Hepatocyte (in vitro differentiated cells): ENCODE data around the gene FAM78A. TPM values are rescaled to one million over a fixed set of nuclear protein-coding genes. Genes with fewer than 3 reads are reported as not detected.

Experiments used
- DNase-seq: peaks from one replicate; pipeline ENCODE4 v3.0.0-alpha.2; 2016; ENCODE audit warnings: low spot score
- H2AFZ ChIP-seq: fragments of 200-600 bp; sonication (generic); 2 replicates; pipeline ENCODE4 v1.6.0; 2016; ENCODE audit warnings: antibody characterized with exemption, mild to moderate bottlenecking
- H3K27ac ChIP-seq: fragments of 200-600 bp; sonication (generic); 2 replicates; pipeline ENCODE4 v1.5.1; 2016; ENCODE audit warnings: mild to moderate bottlenecking
- H3K27me3 ChIP-seq: fragments of 200-600 bp; sonication (generic); 2 replicates; pipeline ENCODE4 v1.6.1; 2016
- H3K36me3 ChIP-seq: fragments of 200-600 bp; sonication (generic); replicated peaks from 2 replicates; pipeline ENCODE4 v1.5.1; 2016; ENCODE audit warnings: low read depth; ENCODE audit not compliant: insufficient read depth
- H3K4me1 ChIP-seq: fragments of 200-600 bp; sonication (generic); 2 replicates; pipeline ENCODE4 v1.5.1; 2016; ENCODE audit warnings: mild to moderate bottlenecking, moderate library complexity; ENCODE audit not compliant: insufficient read depth
- H3K4me2 ChIP-seq: fragments of 200-600 bp; sonication (generic); 2 replicates; pipeline ENCODE4 v1.6.0; 2016
- H3K4me3 ChIP-seq: fragments of 200-600 bp; sonication (generic); 2 replicates; pipeline ENCODE4 v1.5.1; 2016; ENCODE audit warnings: mild to moderate bottlenecking
- H3K79me2 ChIP-seq: fragments of 200-600 bp; sonication (generic); 2 replicates; pipeline ENCODE4 v1.6.0; 2017; ENCODE audit warnings: mild to moderate bottlenecking
- H3K9me2 ChIP-seq: fragments of 200-600 bp; sonication (generic); replicated peaks from 2 replicates; pipeline ENCODE4 v1.6.0; 2017; ENCODE audit warnings: mild to moderate bottlenecking; ENCODE audit not compliant: insufficient read depth
- H3K9me3 ChIP-seq: fragments of 200-600 bp; sonication (generic); 2 replicates; pipeline ENCODE4 v1.5.1; 2016; ENCODE audit warnings: low read depth, mild to moderate bottlenecking
- H4K20me1 ChIP-seq: fragments of 200-600 bp; sonication (generic); 2 replicates; pipeline ENCODE4 v1.6.0; 2016; ENCODE audit warnings: mild to moderate bottlenecking; ENCODE audit not compliant: insufficient read depth, poor library complexity, severe bottlenecking
- EZH2 ChIP-seq: fragments of 200-600 bp; sonication (generic); IDR thresholded peaks from 2 replicates; pipeline ENCODE4 v1.6.1; 2016; ENCODE audit warnings: antibody characterized with exemption, mild to moderate bottlenecking, borderline replicate concordance
- EZH2phosphoT487 ChIP-seq: fragments of 200-600 bp; sonication (generic); IDR thresholded peaks from one replicate; pipeline ENCODE4 v1.6.1; 2018; ENCODE audit warnings: antibody characterized with exemption, mild to moderate bottlenecking, low read depth, moderate library complexity; ENCODE audit not compliant: unreplicated experiment, severe bottlenecking
- WGBS: methylation state at CpG from one replicate; pipeline ENCODE4 v1.1.6; 2016; ENCODE audit warnings: low lambda C conversion rate; ENCODE audit errors: missing lambda C conversion rate; 5-methylcytosine and 5-hydroxymethylcytosine counted together
- polyA plus RNA-seq: library from polyadenylated mRNA; unstranded; fragments of >200 nt; fragmentation: Nextera tagmentation; extraction: Ambion mirVana; gene quantifications from 2 replicates; pipeline ENCODE4 v1.2.1, GENCODE V29; 2016
- total RNA-seq: library from RNA; depleted of rRNA; stranded (reverse); fragments of >200 nt; gene quantifications from 2 replicates; pipeline ENCODE4 v1.2.3, GENCODE V29; 2014
- TF ChIP-seq, protein P1 (sequence below): fragments of 200-600 bp; sonication (generic); IDR thresholded peaks from 2 replicates; pipeline ENCODE4 v1.5.1; 2016; ENCODE audit warnings: antibody characterized with exemption, mild to moderate bottlenecking; ENCODE audit not compliant: poor library complexity

Gene FAM78A
- total and polyA plus RNA-seq, 2 experiments from 2014 or later: 0.27 TPM; not detected in 1

DNA sequence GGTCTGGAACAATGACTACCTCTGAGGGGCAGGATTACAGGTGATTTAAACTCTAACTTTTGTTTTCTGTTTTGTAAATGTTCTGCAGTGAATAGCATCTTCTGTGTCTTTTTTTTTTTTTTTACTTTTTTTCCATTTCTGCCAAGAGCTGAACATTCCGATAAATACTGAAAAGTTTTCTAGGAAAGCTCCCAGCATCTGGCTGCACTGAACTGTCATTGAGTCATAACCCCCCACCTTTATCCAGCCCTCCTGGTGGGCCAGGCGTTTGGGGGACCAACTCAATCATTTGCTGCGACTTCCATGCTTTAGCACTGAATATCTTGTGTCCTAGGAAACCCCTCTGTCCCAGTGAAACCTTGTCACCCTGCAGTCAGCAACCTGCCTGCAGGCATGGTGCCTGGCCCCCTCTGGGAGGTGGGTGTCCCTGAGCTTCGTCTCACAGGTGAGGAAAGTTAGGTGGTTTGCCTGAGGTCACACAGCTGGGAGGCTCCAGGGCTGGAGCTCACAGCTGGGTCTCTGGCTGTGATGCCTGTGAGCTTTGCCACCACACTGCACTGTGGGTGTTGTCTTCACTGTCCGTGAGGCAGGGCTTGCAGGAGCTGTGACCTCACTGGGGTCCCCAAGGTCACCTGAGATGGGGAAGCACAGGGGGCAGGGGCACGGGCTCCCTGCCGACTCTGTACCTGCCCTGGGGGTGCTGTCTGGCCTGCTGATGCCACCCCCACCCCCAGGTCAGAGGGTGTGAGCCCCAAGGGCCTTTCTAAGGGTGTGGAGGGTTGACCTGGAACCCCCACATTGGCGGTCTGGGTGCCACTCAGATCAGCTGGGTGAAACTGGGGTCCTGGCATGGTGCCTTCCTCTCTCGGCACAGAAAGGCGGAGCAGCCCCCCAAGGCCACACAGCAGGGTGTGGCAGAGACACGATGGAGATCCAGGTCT lies 27.3 kb upstream of the FAM78A start:
- Histone ChIP-seq H3K4me3 (no peak overlapping the region), H3K9me3 (no peaks in the 10 kb centered on the region), H3K4me2 (no peak overlapping the region), H3K79me2 (no peaks in the 10 kb centered on the region), H3K27me3 (no peaks in the 10 kb centered on the region), H3K27ac (no peak overlapping the region), H4K20me1 (no peaks in the 10 kb centered on the region), H3K36me3 (no peaks in the 10 kb centered on the region), H3K9me2 (no peaks in the 10 kb centered on the region), H2AFZ (no peak overlapping the region), H3K4me1 (no peaks in the 10 kb centered on the region)
- DNase-seq: no peak
- WGBS: 84% methylated on average over 11 of the region's 11 CpGs
- TF ChIP-seq, protein P1, sequence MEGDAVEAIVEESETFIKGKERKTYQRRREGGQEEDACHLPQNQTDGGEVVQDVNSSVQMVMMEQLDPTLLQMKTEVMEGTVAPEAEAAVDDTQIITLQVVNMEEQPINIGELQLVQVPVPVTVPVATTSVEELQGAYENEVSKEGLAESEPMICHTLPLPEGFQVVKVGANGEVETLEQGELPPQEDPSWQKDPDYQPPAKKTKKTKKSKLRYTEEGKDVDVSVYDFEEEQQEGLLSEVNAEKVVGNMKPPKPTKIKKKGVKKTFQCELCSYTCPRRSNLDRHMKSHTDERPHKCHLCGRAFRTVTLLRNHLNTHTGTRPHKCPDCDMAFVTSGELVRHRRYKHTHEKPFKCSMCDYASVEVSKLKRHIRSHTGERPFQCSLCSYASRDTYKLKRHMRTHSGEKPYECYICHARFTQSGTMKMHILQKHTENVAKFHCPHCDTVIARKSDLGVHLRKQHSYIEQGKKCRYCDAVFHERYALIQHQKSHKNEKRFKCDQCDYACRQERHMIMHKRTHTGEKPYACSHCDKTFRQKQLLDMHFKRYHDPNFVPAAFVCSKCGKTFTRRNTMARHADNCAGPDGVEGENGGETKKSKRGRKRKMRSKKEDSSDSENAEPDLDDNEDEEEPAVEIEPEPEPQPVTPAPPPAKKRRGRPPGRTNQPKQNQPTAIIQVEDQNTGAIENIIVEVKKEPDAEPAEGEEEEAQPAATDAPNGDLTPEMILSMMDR: no peak
- TF ChIP-seq EZH2phosphoT487: no peak
- TF ChIP-seq EZH2: no peak

GRCh38 chr9:131302244-131303075 lies 26.1 kb upstream of the FAM78A start:
- TF ChIP-seq EZH2phosphoT487: no peak
- TF ChIP-seq, protein P1: no peak
- TF ChIP-seq EZH2: no peak
- Histone ChIP-seq H3K9me3 (no peaks in the 10 kb centered on the region), H2AFZ (no peak overlapping the region), H3K79me2 (no peaks in the 10 kb centered on the region), H3K36me3 (no peaks in the 10 kb centered on the region), H3K4me1 (no peaks in the 10 kb centered on the region), H3K4me3 (no peak overlapping the region), H3K4me2 (no peak overlapping the region), H3K27ac (no peak overlapping the region), H3K9me2 (no peaks in the 10 kb centered on the region), H3K27me3 (no peaks in the 10 kb centered on the region), H4K20me1 (no peaks in the 10 kb centered on the region)
- WGBS: 86% methylated on average over 16 of the region's 16 CpGs
- DNase-seq: no peak

GRCh38 chr9:131300444-131300843 lies 24.1 kb upstream of the FAM78A start:
- Histone ChIP-seq H3K27me3 (no peaks in the 10 kb centered on the region), H4K20me1 (no peaks in the 10 kb centered on the region), H3K36me3 (no peaks in the 10 kb centered on the region), H3K4me1 (no peaks in the 10 kb centered on the region), H3K9me3 (no peaks in the 10 kb centered on the region), H3K4me2 (no peak overlapping the region), H3K9me2 (no peaks in the 10 kb centered on the region), H3K4me3 (no peak overlapping the region), H3K27ac (no peak overlapping the region), H2AFZ (no peak overlapping the region), H3K79me2 (no peaks in the 10 kb centered on the region)
- TF ChIP-seq EZH2: no peak
- TF ChIP-seq EZH2phosphoT487: no peak
- TF ChIP-seq, protein P1: no peak
- no peak for DNase-seq
